HG03342 (cell line): ENCODE measurements around the gene SORCS2.

Experiments
- ATAC-seq: cut with Tn5 transposase; IDR thresholded peaks from one replicate; pipeline ENCODE4 v1.9.1; 2021; ENCODE audit warnings: mild to moderate bottlenecking, moderate library complexity; ENCODE audit not compliant: unreplicated experiment

Gene SORCS2

GRCh38 chr4:7217474-7218321, 25.4 kb downstream of the SORCS2 start:
- no peak for ATAC-seq

- no peak for ATAC-seq
These were observed 26.3 kb downstream of the SORCS2 start for GRCh38 chr4:7218686-7219085.

GRCh38 chr4:7222521-7222920, 30.2 kb downstream of the SORCS2 start:
- no peak for ATAC-seq

DNA sequence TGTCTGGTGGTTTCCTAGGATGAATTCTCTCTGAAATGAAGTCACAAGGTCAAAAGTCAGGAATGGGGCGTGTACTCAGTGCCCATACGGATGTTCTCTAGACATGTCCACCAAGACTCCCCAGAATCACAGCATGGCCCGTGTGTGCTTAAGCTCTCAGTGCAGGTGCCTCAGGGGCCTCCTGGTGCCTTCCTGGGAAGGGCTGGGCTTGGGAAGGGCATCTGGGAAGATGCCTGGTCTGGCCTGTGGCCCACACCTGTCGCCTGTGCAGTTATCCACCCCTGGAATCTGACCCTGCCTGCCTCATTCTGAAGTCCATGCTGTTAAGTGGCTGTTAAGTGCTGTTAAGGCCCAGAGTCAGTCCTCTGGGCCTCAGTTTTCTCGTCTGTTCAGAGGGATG, 31.2 kb downstream of the SORCS2 start:
- no peak for ATAC-seq

DNA sequence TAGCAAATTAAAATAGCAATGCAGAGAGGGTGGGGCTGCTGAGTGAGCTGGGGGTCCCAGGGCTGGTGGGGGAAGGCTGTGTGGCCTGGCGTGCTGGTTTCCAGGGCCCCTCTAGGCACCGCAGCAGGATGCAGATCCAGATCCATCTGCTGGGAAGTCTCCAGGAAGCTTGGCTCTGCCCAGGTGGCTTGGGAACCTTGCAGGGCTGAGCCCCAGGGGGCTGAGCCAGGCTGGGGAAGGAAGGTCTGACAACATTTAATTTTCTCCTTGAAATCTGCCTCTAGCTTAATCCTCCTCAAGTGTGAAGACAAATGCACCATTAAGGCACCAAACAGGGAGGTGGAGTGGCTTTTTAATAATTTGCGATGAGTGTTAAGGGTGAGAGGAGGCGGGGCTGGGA, 31.7 kb downstream of the SORCS2 start:
- no peak for ATAC-seq

GRCh38 chr4:7224878-7225533, 32.7 kb downstream of the SORCS2 start:
- ATAC-seq, result no peak

DNA sequence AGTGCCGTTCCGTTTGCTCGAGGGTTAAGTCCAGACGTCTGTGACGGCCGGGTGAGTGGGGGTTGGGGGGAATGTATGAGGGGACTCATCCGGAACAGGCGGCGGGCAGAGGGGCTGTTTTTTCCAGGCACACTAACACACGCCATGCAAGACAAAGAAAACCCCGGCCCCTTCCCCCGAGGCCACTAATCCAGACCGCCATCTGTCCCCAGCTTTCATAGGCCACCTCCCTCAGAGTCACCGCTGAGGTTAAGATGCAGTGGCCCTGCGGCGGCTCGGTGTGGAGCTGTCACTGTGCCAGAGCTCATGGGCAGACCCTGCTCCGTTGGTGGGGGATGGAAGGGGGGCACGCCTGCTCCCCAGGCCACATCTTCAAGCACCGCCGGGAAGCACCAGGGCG, 34.1 kb downstream of the SORCS2 start:
- ATAC-seq, result no peak

GRCh38 chr4:7227008-7227407, 34.7 kb downstream of the SORCS2 start:
- no peak for ATAC-seq

DNA sequence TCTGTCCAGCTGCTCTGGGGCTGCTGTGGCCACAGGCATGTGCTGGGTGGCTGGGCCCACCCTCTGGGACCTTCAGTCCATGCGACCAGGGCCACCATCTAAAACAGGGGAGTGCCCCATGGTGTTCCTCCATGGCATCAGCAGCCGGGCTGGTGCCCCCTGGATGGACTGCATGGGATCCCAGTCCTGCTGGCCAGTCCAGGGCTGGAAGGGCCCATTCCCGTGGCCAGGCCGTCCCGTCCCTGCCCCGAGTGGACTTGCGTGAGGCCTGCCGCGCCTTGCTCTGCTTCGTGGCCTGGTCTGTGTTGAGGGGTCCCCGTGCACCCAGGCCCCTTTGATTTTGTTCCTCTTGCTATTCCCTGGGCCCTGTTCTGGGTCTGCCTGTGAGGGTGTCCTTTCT, 36.4 kb downstream of the SORCS2 start:
- no peak for ATAC-seq

GRCh38 chr4:7232061-7232650, 39.8 kb downstream of the SORCS2 start:
- no peak for ATAC-seq

DNA sequence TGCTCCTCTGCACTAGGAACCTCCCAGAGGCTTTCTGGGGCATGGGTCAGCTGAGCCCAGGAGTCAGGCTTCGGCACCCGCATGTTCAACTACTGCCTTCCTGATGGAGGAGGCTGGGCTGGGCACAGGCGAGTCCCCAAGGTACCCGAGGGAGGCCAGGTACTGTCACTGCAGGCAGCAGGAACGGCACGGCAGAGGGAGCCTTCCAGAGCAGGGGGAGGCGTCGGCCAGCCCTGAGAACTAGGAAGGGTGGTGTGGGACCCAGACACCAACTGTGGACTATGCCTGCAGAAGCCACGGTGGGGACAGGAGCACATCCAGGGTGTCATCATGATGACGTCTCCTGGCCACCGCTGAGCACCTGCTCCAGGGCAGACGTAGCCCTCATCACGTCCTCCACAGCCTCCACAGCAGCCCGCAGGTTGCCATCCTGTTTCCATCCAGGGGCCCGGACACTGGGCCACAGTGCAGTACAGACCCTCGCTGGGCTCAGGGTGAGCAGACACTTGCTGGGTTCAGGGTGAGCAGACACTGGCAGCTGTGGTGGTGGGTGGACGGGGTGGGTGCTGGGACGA, 40.8 kb downstream of the SORCS2 start:
- no peak for ATAC-seq

DNA sequence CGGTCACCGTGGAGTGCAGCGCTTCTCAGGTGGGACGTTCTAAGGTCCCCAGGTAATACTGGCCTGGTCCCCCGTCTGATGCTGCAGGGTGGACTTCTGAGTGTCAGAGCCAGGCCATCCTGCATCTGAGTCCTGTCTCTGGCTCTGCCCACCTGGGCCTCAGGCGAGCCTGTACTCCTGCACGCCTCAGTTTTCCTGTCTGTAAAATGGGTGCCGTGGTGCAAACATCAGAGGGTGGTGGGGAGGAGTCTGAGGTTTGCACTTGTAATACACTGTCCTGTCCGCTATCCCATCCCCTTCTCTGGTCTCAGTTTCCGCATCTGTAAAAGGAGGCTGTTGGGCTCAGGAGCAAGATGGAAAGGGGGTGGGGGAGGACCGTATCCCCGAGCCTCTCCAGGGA, 41.3 kb downstream of the SORCS2 start:
- no peak for ATAC-seq

- no peak for ATAC-seq
These were observed 42.2 kb downstream of the SORCS2 start for GRCh38 chr4:7234355-7235029.

DNA sequence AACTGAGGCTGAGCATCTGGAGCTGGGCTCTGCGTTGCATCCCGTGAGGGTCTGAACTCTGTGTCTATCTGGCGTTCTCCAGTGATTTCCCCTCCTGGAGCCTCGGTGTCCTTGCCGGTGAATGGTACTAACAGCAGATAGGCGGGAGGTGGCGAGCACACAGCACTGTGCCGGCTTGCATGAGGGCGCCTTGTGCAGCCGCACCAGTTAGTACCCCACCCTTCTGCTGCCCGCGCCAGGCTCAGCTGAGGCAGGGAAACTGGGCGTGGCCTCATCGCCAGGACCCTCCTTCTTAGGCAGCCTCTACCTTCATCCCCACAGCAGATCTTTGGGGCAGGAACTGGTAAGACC, 42.7 kb downstream of the SORCS2 start:
- no peak for ATAC-seq

DNA sequence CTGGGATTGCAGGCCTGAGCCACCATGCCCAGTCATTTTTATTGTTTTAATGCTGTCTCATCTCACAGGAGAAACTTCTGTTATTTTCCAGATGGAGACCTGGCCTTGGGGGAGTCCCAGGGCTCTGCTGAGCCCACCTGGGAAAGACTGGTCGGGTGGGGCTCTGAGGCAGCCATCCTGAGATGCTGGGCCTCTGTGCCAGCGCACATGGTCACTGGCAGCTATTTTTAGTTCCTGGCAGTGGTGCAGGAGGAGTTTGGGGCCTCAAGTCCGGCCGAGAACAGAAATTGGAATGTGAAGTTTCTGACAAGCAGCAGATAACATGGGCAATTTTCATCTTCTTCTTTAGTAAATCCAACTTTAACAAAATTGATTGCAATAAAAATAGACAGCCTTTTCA, 44.5 kb downstream of the SORCS2 start:
- no peak for ATAC-seq

DNA sequence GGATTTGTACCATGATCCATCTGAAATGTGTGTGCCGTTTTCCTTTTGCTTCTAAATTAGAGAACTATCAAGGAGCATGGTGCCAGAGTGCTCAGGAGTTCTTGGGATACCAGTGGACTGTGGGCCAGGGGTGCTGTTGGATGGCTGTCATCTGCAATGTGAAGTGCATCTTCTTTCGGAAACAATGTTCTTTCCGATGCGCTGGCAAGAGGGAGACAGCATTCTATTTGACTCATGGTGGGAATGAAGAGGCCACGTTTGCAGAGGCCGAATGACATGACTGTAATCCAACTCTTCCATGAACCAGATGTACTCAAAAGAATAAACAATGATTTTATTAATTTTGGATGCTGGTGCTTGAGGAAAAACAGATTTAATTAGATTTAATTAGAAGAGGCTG, 45.5 kb downstream of the SORCS2 start:
- no peak for ATAC-seq

- no peak for ATAC-seq
These were observed 46.1 kb downstream of the SORCS2 start for GRCh38 chr4:7238300-7238960.

DNA sequence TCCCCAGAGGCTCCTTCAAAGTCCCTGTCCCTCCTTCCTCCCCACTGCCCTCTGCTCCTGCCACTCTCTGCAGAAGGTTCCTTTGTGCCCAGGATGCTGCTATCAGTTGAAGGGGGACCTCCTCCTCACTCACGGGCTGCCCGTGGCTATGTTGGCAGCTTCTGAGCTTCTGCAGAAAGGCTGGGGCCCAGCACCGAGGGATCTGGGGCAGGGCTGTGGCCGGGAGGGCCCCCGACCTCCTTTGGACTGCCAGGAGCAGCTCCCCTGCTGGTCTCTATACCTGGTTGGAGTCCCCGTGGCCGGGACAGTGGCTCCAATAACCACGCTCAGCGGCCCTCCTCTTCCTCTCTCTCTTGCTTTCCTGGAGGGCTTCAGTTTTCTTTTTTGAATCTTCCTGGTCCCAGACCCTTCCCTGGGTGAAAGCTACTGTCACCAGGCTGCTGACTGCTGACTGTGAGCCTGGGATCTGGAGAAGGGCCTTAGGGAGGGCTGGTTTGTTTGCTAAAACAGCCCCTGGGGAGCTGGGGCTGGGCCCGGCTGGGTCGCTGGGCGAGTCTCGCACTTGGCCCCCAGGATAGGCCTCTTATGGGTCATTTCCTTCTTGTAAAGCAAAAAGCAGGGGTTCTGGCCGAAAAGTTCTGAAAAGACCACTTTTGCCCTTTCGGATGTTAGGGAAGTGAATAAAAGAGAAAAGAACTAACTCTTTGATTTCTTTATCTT, 46.9 kb downstream of the SORCS2 start:
- no peak for ATAC-seq

GRCh38 chr4:7239844-7240243, 47.5 kb downstream of the SORCS2 start:
- no peak for ATAC-seq

DNA sequence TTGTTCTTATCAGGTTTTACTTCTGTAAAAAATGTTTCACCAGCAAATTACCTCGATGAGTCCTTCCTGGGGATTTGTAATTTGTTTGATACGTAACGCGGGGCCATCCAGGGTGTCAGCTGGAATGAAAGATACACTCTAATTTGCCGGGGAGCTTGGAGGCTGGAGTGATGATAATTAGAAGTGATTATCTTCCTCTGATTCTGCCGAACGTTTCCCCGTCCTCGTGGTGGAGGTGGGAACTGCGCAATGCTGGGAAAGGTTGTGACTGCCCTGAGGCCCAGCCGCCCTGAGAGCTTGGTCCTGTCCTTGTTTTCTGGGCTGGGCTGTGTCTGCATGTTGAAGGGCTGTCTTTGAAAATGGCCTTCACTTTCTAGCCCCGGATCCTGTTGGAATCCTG, 48.0 kb downstream of the SORCS2 start:
- ATAC-seq, result no peak
